MCF 10A (cell line): Measurements from ENCODE around the gene YDJC. TPM values are rescaled to one million over a fixed set of nuclear protein-coding genes. Genes with fewer than 3 reads are reported as not detected.
"Not testable (repeated sequence)": the region's sequence is repeated elsewhere in the genome, so short reads cannot be mapped to it uniquely, and the experiment has no call there.

Experiments used
- BruUV-seq: library from RNA; stranded (reverse); fragments of 400-500 nt; replicated peaks from 2 replicates; lab custom pipeline; 2021; lab: Mats Ljungman, UMichigan
- CTCF ChIA-PET: fragments of 300-600 bp; sonication (Branson Sonifier 250); formaldehyde crosslinking; extraction: SDS; loops from one replicate; lab custom pipeline; 2021; ENCODE audit warnings: antibody characterized with exemption, inconsistent platforms; lab: Yijun Ruan, JAX
- POLR2A ChIA-PET: fragments of 300-600, 350-650 bp; sonication (Branson Sonifier 250); formaldehyde crosslinking; extraction: SDS; loops from one replicate; lab custom pipeline; 2020; ENCODE audit warnings: antibody characterized with exemption, inconsistent platforms; lab: Yijun Ruan, JAX
- DNase-seq: peaks from one replicate; pipeline ENCODE4 v3.0.0-alpha.2; 2018; ENCODE audit not compliant: unreplicated experiment
- H3K27ac Mint-ChIP-seq: one replicate; pipeline ENCODE4 v1.8.0; 2022; ENCODE audit warnings: mild to moderate bottlenecking, low read depth, mixed read lengths; ENCODE audit not compliant: unreplicated experiment
- H3K27me3 Mint-ChIP-seq: one replicate; pipeline ENCODE4 v1.8.0; 2022; ENCODE audit warnings: mixed read lengths; ENCODE audit not compliant: insufficient read depth, unreplicated experiment
- H3K36me3 Mint-ChIP-seq: one replicate; pipeline ENCODE4 v1.8.0; 2022; ENCODE audit warnings: mild to moderate bottlenecking, moderate library complexity, mixed read lengths; ENCODE audit not compliant: insufficient read depth, unreplicated experiment
- H3K4me1 Mint-ChIP-seq: one replicate; pipeline ENCODE4 v1.8.0; 2022; ENCODE audit warnings: mixed read lengths; ENCODE audit not compliant: insufficient read depth, unreplicated experiment
- H3K4me3 Mint-ChIP-seq: one replicate; pipeline ENCODE4 v1.8.0; 2022; ENCODE audit warnings: mild to moderate bottlenecking, moderate library complexity, mixed read lengths; ENCODE audit not compliant: unreplicated experiment
- H3K9me3 Mint-ChIP-seq: one replicate; pipeline ENCODE4 v1.8.0; 2022; ENCODE audit warnings: mixed read lengths; ENCODE audit not compliant: unreplicated experiment
- CTCF ChIP-seq: fragments of 200-600 bp; IDR thresholded peaks from one replicate; pipeline ENCODE4 v1.8.0; 2022; ENCODE audit warnings: antibody characterized with exemption, mild to moderate bottlenecking; ENCODE audit not compliant: unreplicated experiment
- intact Hi-C: fragments of 100-400 bp; cut with micrococcal nuclease; formaldehyde crosslinking; loops from 2 replicates; pipeline ENCODE4 v1.14.1; 2022
- total RNA-seq: library from RNA; stranded (reverse); gene quantifications from 2 replicates; pipeline ENCODE4 v1.2.3, GENCODE V29; 2022

YDJC gene
- total RNA-seq, 1 experiment from 2014 or later = 83.5 TPM

GRCh38 chr22:21622919-21623647, 6.7 kb downstream of the YDJC start:
- Mint-ChIP-seq H3K36me3 (peaks cover 77% of the 10 kb centered on the region), H3K9me3 (no peaks in the 10 kb centered on the region), H3K27me3 (no peaks in the 10 kb centered on the region), H3K4me3 (no peak overlapping the region), H3K4me1 (peaks cover 34% of the 10 kb centered on the region), H3K27ac (peak overlapping the region; percentile 64)
- POLR2A ChIA-PET = interaction anchor here (2.2 kb wide), 1 partner anchor 9 kb away, joined by 7 read pairs; no protein-coding TSS in a partner anchor
- no peak for TF ChIP-seq CTCF
- intact Hi-C loops = no loop called here
- CTCF ChIA-PET = interaction anchor here (0.6 to 1.3 kb wide), 2 partner anchors 21 to 46 kb away, joined by 4 to 5 read pairs; no protein-coding TSS in a partner anchor
- BruUV-seq = no TSS peak
- DNase-seq = no peak

- intact Hi-C loops = no loop called here
- POLR2A ChIA-PET = interaction anchor here (2.2 kb wide), 1 partner anchor 8 kb away, joined by 7 read pairs; no protein-coding TSS in a partner anchor
- TSS peak; percentile 32 for BruUV-seq
Observed at GRCh38 chr22:21622011-21622918, 7.6 kb downstream of the YDJC start.

GRCh38 chr22:21621025-21621424, 8.8 kb downstream of the YDJC start:
- no peak for TF ChIP-seq CTCF
- intact Hi-C loops = no loop called here
- no peaks in the 10 kb centered on the region for H3K27me3 Mint-ChIP-seq
- BruUV-seq = no TSS peak
- no peak for DNase-seq
- peaks cover 67% of the 10 kb centered on the region for H3K36me3 Mint-ChIP-seq
- no peak overlapping the region for H3K27ac Mint-ChIP-seq
- H3K9me3 Mint-ChIP-seq = no peaks in the 10 kb centered on the region
- ChIA-PET POLR2A (interaction anchor here (1.0 to 1.4 kb wide), 3 partner anchors 15 to 38 kb away, joined by 3 to 4 read pairs (median 3); partner anchors contain the start of gene SDF2L1), CTCF (interaction anchor here (0.6 kb wide), 1 partner anchor 34 kb away, joined by 3 read pairs; no protein-coding TSS in a partner anchor)
- H3K4me1 Mint-ChIP-seq = peaks cover 26% of the 10 kb centered on the region
- no peak overlapping the region for H3K4me3 Mint-ChIP-seq

More at GRCh38 chr22:21622011-21622918, 7.6 kb downstream of the YDJC start:
- TF ChIP-seq CTCF = no peak
- H3K27me3 Mint-ChIP-seq = no peaks in the 10 kb centered on the region
- DNase-seq = no peak
- no peak overlapping the region for H3K4me3 Mint-ChIP-seq
- peaks cover 69% of the 10 kb centered on the region for H3K36me3 Mint-ChIP-seq
- H3K9me3 Mint-ChIP-seq = no peaks in the 10 kb centered on the region
- peak overlapping the region; percentile 64 for H3K27ac Mint-ChIP-seq
- CTCF ChIA-PET = interaction anchor here (0.6 to 1.3 kb wide), 3 partner anchors 10 to 25 kb away, joined by 4 read pairs; no protein-coding TSS in a partner anchor
- H3K4me1 Mint-ChIP-seq = peaks cover 34% of the 10 kb centered on the region

GRCh38 chr22:21617337-21617736, 12.5 kb downstream of the YDJC start:
- H3K9me3 Mint-ChIP-seq, H3K27ac Mint-ChIP-seq, H3K4me3 Mint-ChIP-seq, DNase-seq, intact Hi-C loops, H3K4me1 Mint-ChIP-seq, H3K27me3 Mint-ChIP-seq, BruUV-seq: not testable (repeated sequence)
- ChIA-PET CTCF (interaction anchor here (1.4 kb wide), 1 partner anchor 30 kb away, joined by 4 read pairs; no protein-coding TSS in a partner anchor), POLR2A (interaction anchor here (1.0 to 1.8 kb wide), 4 partner anchors 9 to 12 kb away, joined by 3 to 6 read pairs (median 4); no protein-coding TSS in a partner anchor)
- H3K36me3 Mint-ChIP-seq = peaks cover 69% of the 10 kb centered on the region
